B cell (primary cell): ENCODE data around the gene CACNB2.

ENCODE experiments used
- EZH2 ChIP-seq: IDR thresholded peaks from 2 replicates; pipeline ENCODE4 v1.6.1; 2012; ENCODE audit warnings: borderline replicate concordance, low read depth, mild to moderate bottlenecking, moderate library complexity, low read length; ENCODE audit not compliant: insufficient read depth, poor library complexity, severe bottlenecking
- TF ChIP-seq, protein P1 (sequence below): fragments of 200-600 bp; IDR thresholded peaks from one replicate; pipeline ENCODE4 v1.8.0; 2022; ENCODE audit warnings: antibody characterized with exemption, mild to moderate bottlenecking

DNA sequence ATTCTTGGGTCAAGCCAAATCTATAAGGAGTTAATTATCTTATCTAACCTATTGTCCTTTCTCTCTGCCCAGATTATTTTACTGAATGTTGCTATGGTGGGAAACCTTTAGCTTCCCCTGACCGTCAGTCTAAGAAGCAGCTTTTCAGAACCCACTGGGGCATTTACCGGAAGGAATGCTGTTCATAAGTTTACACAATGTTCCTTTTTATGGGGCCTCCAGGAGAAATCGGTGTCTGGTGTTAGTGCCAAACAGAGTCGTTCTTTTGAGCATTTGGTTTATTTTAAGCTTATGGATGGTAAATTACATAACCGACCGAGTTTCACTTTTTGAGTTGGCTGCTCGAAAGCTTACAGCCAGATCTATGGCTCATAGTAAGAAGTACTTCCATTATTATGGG, 111.9 kb downstream of the CACNB2 start:
- TF ChIP-seq, protein P1, sequence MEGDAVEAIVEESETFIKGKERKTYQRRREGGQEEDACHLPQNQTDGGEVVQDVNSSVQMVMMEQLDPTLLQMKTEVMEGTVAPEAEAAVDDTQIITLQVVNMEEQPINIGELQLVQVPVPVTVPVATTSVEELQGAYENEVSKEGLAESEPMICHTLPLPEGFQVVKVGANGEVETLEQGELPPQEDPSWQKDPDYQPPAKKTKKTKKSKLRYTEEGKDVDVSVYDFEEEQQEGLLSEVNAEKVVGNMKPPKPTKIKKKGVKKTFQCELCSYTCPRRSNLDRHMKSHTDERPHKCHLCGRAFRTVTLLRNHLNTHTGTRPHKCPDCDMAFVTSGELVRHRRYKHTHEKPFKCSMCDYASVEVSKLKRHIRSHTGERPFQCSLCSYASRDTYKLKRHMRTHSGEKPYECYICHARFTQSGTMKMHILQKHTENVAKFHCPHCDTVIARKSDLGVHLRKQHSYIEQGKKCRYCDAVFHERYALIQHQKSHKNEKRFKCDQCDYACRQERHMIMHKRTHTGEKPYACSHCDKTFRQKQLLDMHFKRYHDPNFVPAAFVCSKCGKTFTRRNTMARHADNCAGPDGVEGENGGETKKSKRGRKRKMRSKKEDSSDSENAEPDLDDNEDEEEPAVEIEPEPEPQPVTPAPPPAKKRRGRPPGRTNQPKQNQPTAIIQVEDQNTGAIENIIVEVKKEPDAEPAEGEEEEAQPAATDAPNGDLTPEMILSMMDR = no peak
- no peak for TF ChIP-seq EZH2
